Dendritic cell treated with granulocyte-macrophage colony-stimulating factor and Interleukin-4, amounts not matched to agents 40 ng/mL and 50 ng/mL, for 4 days (primary cell): Measurements from ENCODE around the gene CLEC9A.

ENCODE experiments used
- H3K27ac Mint-ChIP-seq: one replicate; pipeline ENCODE4 v1.8.0; 2022; ENCODE audit warnings: mild to moderate bottlenecking, mixed read lengths
- H3K27me3 Mint-ChIP-seq: one replicate; pipeline ENCODE4 v1.8.0; 2022; ENCODE audit warnings: mild to moderate bottlenecking, mixed read lengths
- H3K36me3 Mint-ChIP-seq: one replicate; pipeline ENCODE4 v1.8.0; 2022; ENCODE audit warnings: low read depth, mixed read lengths
- H3K4me1 Mint-ChIP-seq: one replicate; pipeline ENCODE4 v1.8.0; 2022; ENCODE audit warnings: low read depth, mixed read lengths
- H3K4me3 Mint-ChIP-seq: one replicate; pipeline ENCODE4 v1.8.0; 2022; ENCODE audit warnings: mild to moderate bottlenecking, moderate library complexity, mixed read lengths
- H3K9me3 Mint-ChIP-seq: one replicate; pipeline ENCODE4 v1.8.0; 2022; ENCODE audit warnings: mixed read lengths
- intact Hi-C: fragments of 100-400 bp; cut with micrococcal nuclease; formaldehyde crosslinking; loops from one replicate; pipeline ENCODE4 v1.15.0; 2022

The CLEC9A gene

GRCh38 chr12:10072131-10072530 is 41.6 kb downstream of the CLEC9A start:
- intact Hi-C loops, result no loop called here
- peaks cover 27% of the 10 kb centered on the region for H3K4me1 Mint-ChIP-seq
- H3K27me3 Mint-ChIP-seq, result no peaks in the 10 kb centered on the region
- H3K4me3 Mint-ChIP-seq, result no peak overlapping the region
- H3K9me3 Mint-ChIP-seq, result no peaks in the 10 kb centered on the region
- H3K27ac Mint-ChIP-seq, result peak overlapping the region; percentile 10
- H3K36me3 Mint-ChIP-seq, result peaks cover 59% of the 10 kb centered on the region

- Mint-ChIP-seq H3K27ac (no peak overlapping the region), H3K4me1 (peaks cover 27% of the 10 kb centered on the region), H3K27me3 (no peaks in the 10 kb centered on the region), H3K36me3 (peaks cover 67% of the 10 kb centered on the region), H3K9me3 (no peaks in the 10 kb centered on the region), H3K4me3 (no peak overlapping the region)
- intact Hi-C loops, result no loop called here
Measured at GRCh38 chr12:10073261-10073660, 42.8 kb downstream of the CLEC9A start.

GRCh38 chr12:10075451-10075850 is 45.0 kb downstream of the CLEC9A start:
- Mint-ChIP-seq H3K4me1 (peaks cover 27% of the 10 kb centered on the region), H3K4me3 (no peak overlapping the region), H3K27ac (no peak overlapping the region), H3K9me3 (no peaks in the 10 kb centered on the region), H3K27me3 (no peaks in the 10 kb centered on the region), H3K36me3 (peaks cover 82% of the 10 kb centered on the region)
- intact Hi-C loops, result loop anchor here (5.0 kb wide), 1 partner anchor 33 kb away; no protein-coding TSS in a partner anchor

- H3K27ac Mint-ChIP-seq, result peak overlapping the region; percentile 83
- peak overlapping the region; percentile 24 for H3K4me3 Mint-ChIP-seq
- intact Hi-C loops, result no loop called here
- H3K36me3 Mint-ChIP-seq, result peaks cover 72% of the 10 kb centered on the region
- no peaks in the 10 kb centered on the region for H3K27me3 Mint-ChIP-seq
- peaks cover 29% of the 10 kb centered on the region for H3K9me3 Mint-ChIP-seq
- H3K4me1 Mint-ChIP-seq, result peaks cover 71% of the 10 kb centered on the region
Measured at GRCh38 chr12:10082117-10082874, 51.8 kb downstream of the CLEC9A start.

- H3K27me3 Mint-ChIP-seq, result no peaks in the 10 kb centered on the region
- peaks cover 68% of the 10 kb centered on the region for H3K4me1 Mint-ChIP-seq
- intact Hi-C loops, result no loop called here
- peaks cover 29% of the 10 kb centered on the region for H3K9me3 Mint-ChIP-seq
- H3K27ac Mint-ChIP-seq, result peak overlapping the region; percentile 16
- H3K36me3 Mint-ChIP-seq, result peaks cover 57% of the 10 kb centered on the region
- H3K4me3 Mint-ChIP-seq, result no peak overlapping the region
Measured at GRCh38 chr12:10084733-10085132, 54.3 kb downstream of the CLEC9A start.

GRCh38 chr12:10086387-10086786 is 55.9 kb downstream of the CLEC9A start:
- no peaks in the 10 kb centered on the region for H3K27me3 Mint-ChIP-seq
- no peak overlapping the region for H3K4me3 Mint-ChIP-seq
- H3K4me1 Mint-ChIP-seq, result peaks cover 70% of the 10 kb centered on the region
- peak overlapping the region; percentile 54 for H3K27ac Mint-ChIP-seq
- H3K36me3 Mint-ChIP-seq, result peaks cover 55% of the 10 kb centered on the region
- intact Hi-C loops, result no loop called here
- H3K9me3 Mint-ChIP-seq, result peaks cover 29% of the 10 kb centered on the region

- Mint-ChIP-seq H3K27ac (peak overlapping the region; percentile 98), H3K27me3 (no peaks in the 10 kb centered on the region), H3K36me3 (peaks cover 57% of the 10 kb centered on the region), H3K4me3 (no peak overlapping the region), H3K9me3 (peaks cover 29% of the 10 kb centered on the region), H3K4me1 (peaks cover 61% of the 10 kb centered on the region)
- intact Hi-C loops, result no loop called here
Measured at GRCh38 chr12:10088031-10088430, 57.5 kb downstream of the CLEC9A start.

GRCh38 chr12:10088955-10089900 is 58.7 kb downstream of the CLEC9A start:
- Mint-ChIP-seq H3K36me3 (peaks cover 46% of the 10 kb centered on the region), H3K4me3 (peak overlapping the region; percentile 76), H3K9me3 (peaks cover 19% of the 10 kb centered on the region), H3K27me3 (no peaks in the 10 kb centered on the region), H3K4me1 (peaks cover 63% of the 10 kb centered on the region), H3K27ac (peak overlapping the region; percentile 98)
- intact Hi-C loops, result no loop called here

GRCh38 chr12:10094646-10095395 is 64.3 kb downstream of the CLEC9A start:
- Mint-ChIP-seq H3K36me3 (peaks cover 20% of the 10 kb centered on the region), H3K4me1 (peaks cover 49% of the 10 kb centered on the region), H3K27me3 (no peaks in the 10 kb centered on the region), H3K9me3 (no peaks in the 10 kb centered on the region), H3K27ac (no peak overlapping the region), H3K4me3 (no peak overlapping the region)
- intact Hi-C loops, result loop anchor here (2.0 kb wide), 2 partner anchors 26 to 34 kb away; no protein-coding TSS in a partner anchor

- Mint-ChIP-seq H3K4me1 (peaks cover 47% of the 10 kb centered on the region), H3K27me3 (no peaks in the 10 kb centered on the region), H3K4me3 (no peak overlapping the region), H3K27ac (no peak overlapping the region), H3K36me3 (peaks cover 16% of the 10 kb centered on the region), H3K9me3 (no peaks in the 10 kb centered on the region)
- intact Hi-C loops, result loop anchor here (2.0 kb wide), 2 partner anchors 25 to 33 kb away; no protein-coding TSS in a partner anchor
Measured at GRCh38 chr12:10095971-10096370, 65.5 kb downstream of the CLEC9A start.

- H3K27me3 Mint-ChIP-seq, result no peaks in the 10 kb centered on the region
- H3K9me3 Mint-ChIP-seq, result no peaks in the 10 kb centered on the region
- H3K36me3 Mint-ChIP-seq, result peaks cover 11% of the 10 kb centered on the region
- no peak overlapping the region for H3K4me3 Mint-ChIP-seq
- intact Hi-C loops, result no loop called here
- peaks cover 56% of the 10 kb centered on the region for H3K4me1 Mint-ChIP-seq
- H3K27ac Mint-ChIP-seq, result peak overlapping the region; percentile 34
Measured at GRCh38 chr12:10097521-10097920, 67.0 kb downstream of the CLEC9A start.

- Mint-ChIP-seq H3K36me3 (peaks cover 12% of the 10 kb centered on the region), H3K27ac (peak within 1 kb of the TSS; percentile 34), H3K4me3 (no peak within 1 kb of the TSS), H3K9me3 (peaks cover 7% of the 10 kb centered on the region), H3K4me1 (peaks cover 49% of the 10 kb centered on the region), H3K27me3 (no peaks in the 10 kb centered on the region)
- intact Hi-C loops, result no loop called here
Measured at GRCh38 chr12:10098791-10099190, 68.3 kb downstream of the CLEC9A start, which contains the start of gene CLEC1A. TSS of gene CLEC1A (minus strand) at chr12:10098985. CDS start at chr12:10098922, 63 bp downstream.

GRCh38 chr12:10101042-10101579 is 70.6 kb downstream of the CLEC9A start:
- no peak overlapping the region for H3K4me3 Mint-ChIP-seq
- H3K27me3 Mint-ChIP-seq, result no peaks in the 10 kb centered on the region

More at GRCh38 chr12:10101042-10101579, 70.6 kb downstream of the CLEC9A start:
- peak overlapping the region; percentile 83 for H3K27ac Mint-ChIP-seq
- intact Hi-C loops, result no loop called here
- H3K9me3 Mint-ChIP-seq, result peaks cover 9% of the 10 kb centered on the region
- H3K36me3 Mint-ChIP-seq, result peaks cover 35% of the 10 kb centered on the region
- H3K4me1 Mint-ChIP-seq, result peaks cover 49% of the 10 kb centered on the region
